ENCODE data around the gene CHRDL2. TPM values are rescaled to one million over a fixed set of nuclear protein-coding genes. Genes with fewer than 3 reads are reported as not detected.

The CHRDL2 gene
- total and polyA plus RNA-seq, 2 of the 13 experiments (the other 11 are each of a cell fraction or from before 2014, with no cell fraction given), result 0.04 TPM; not detected in 1

GRCh38 chr11:74663315-74663714 is 67.9 kb downstream of the CHRDL2 start:
- peak; percentile 8 for FAIRE-seq

More at GRCh38 chr11:74663315-74663714, 67.9 kb downstream of the CHRDL2 start:
- Histone ChIP-seq H3K9ac (ENCODE audit: insufficient read depth, low read depth, low read length) (no peak overlapping the region), H4K20me1 (ENCODE audit: insufficient read depth, low read length) (no peaks in the 10 kb centered on the region), H2AFZ (ENCODE audit: low read length) (no peak overlapping the region), H3K27ac (ENCODE audit: extremely low read length, insufficient read depth, low read length) (no peak overlapping the region), H3K36me3 (replicated peaks in 1 of 2; ENCODE audit: control insufficient read depth in 1 of 2, insufficient read depth in 2 of 2, low read length in 2 of 2) (no peaks in the 10 kb centered on the region), H3K79me2 (ENCODE audit: insufficient read depth, low read length) (no peaks in the 10 kb centered on the region), H3K4me1 (ENCODE audit: insufficient read depth, low read length) (peaks cover 23% of the 10 kb centered on the region), H3K4me3 (replicated peaks in 1 of 3; ENCODE audit: insufficient read depth in 1 of 3, low read depth in 2 of 3, low read length in 3 of 3) (no peak overlapping the region), H3K4me2 (ENCODE audit: low read depth, low read length) (no peak overlapping the region), H3K27me3 (ENCODE audit: control insufficient read depth in 1 of 2, insufficient read depth in 2 of 2, low read length in 2 of 2) (no peaks in the 10 kb centered on the region; a peak in 1 of 5 replicates), H3K9me3 (ENCODE audit: low read length) (no peaks in the 10 kb centered on the region)
- WGBS (ENCODE audit: low lambda C conversion rate), result 27% methylated on average over 1 of the region's 1 CpG
- in situ Hi-C loops (cut with HindIII; ENCODE audit: extremely low pct_ligation_motif_present, low pct_unique_long_range_greater_than_20kb) (no loop called here), intact Hi-C loops (cut with micrococcal nuclease; ENCODE audit: unreplicated experiment) (no loop called here)
- ATAC-seq (no peak), DNase-seq (ENCODE audit: low spot score) (no peak)
- TF ChIP-seq CERS6 (CRISPR knock-in tag; IDR thresholded peaks at IDR 0.05), result no peak
- no peak for TF ChIP-seq MAF1 (CRISPR knock-in tag; IDR thresholded peaks at IDR 0.05; ENCODE audit: borderline replicate concordance)
- TF ChIP-seq ZNF512 (CRISPR knock-in tag; IDR thresholded peaks at IDR 0.05), result no peak
- no peak for TF ChIP-seq MAZ (IDR thresholded peaks at IDR 0.05; ENCODE audit: borderline replicate concordance, low read depth, low read length)
- TF ChIP-seq MAZ (CRISPR knock-in tag; IDR thresholded peaks at IDR 0.05; ENCODE audit: low read depth), result no peak
- no peak for TF ChIP-seq FUBP1 (CRISPR knock-in tag; IDR thresholded peaks at IDR 0.05; ENCODE audit: borderline replicate concordance)
- no peak for TF ChIP-seq ZNF614 (CRISPR knock-in tag; IDR thresholded peaks at IDR 0.05; ENCODE audit: borderline replicate concordance)
- TF ChIP-seq SMAD3 (CRISPR knock-in tag; IDR thresholded peaks at IDR 0.05), result no peak
- TF ChIP-seq REPIN1 (CRISPR knock-in tag; IDR thresholded peaks at IDR 0.05; ENCODE audit: borderline replicate concordance, low read depth), result no peak
- no peak for TF ChIP-seq ZBTB26 (CRISPR knock-in tag; IDR thresholded peaks at IDR 0.05; ENCODE audit: borderline replicate concordance)
- TF ChIP-seq MAFG (CRISPR knock-in tag; IDR thresholded peaks at IDR 0.05), result no peak
- TF ChIP-seq HIVEP1 (CRISPR knock-in tag; IDR thresholded peaks at IDR 0.05), result no peak
- no peak for TF ChIP-seq ZNF619 (CRISPR knock-in tag; IDR thresholded peaks at IDR 0.05)
- BruUV-seq (replicated peaks), result no TSS peak
- ChIA-PET POLR2A (no interaction called here), CTCF (ENCODE audit: low intra/inter-chr PET ratio, low total read pairs) (no interaction called here)
